ENCODE results near the gene DNAJB2.

Gene DNAJB2

GRCh38 chr2:219291910-219292490 is 12.8 kb downstream of the DNAJB2 start:
- Histone ChIP-seq H3K27ac (ENCODE audit: insufficient read depth in 1 of 2, low read depth in 1 of 2, low read length in 2 of 2, poor library complexity in 1 of 2, severe bottlenecking in 2 of 2) (no peak overlapping the region), H3K27me3 (replicated peaks in 2 of 5; ENCODE audit: control insufficient read depth in 4 of 5, insufficient read depth in 5 of 5, low read length in 4 of 5) (no peaks in the 10 kb centered on the region), H3K9me3 (ENCODE audit: control extremely low read depth in 1 of 5, control insufficient read depth in 4 of 5, insufficient read depth in 2 of 5, low read depth in 1 of 5, low read length in 4 of 5) (no peaks in the 10 kb centered on the region), H3K4me1 (ENCODE audit: control extremely low read depth in 1 of 4, control insufficient read depth in 4 of 4, insufficient read depth in 4 of 4, low read length in 3 of 4) (peaks cover 0 to 14% (median 13%) of the 10 kb centered on the region in 4 experiments), H3K36me3 (ENCODE audit: control insufficient read depth in 4 of 4, insufficient read depth in 4 of 4, low read length in 3 of 4) (no peaks in the 10 kb centered on the region), H3K4me3 (ENCODE audit: control insufficient read depth in 1 of 7, extremely low read depth in 1 of 7, insufficient read depth in 4 of 7, low read depth in 2 of 7, low read length in 6 of 7) (no peak overlapping the region)
- ChIA-PET POLR2A (no interaction called here), CTCF (interaction anchor here (0.7 to 14.8 kb wide), 7 partner anchors 13 to 135 kb away, joined by 3 to 381 read pairs (median 5); partner anchors contain the start of genes DNAJB2 and NHEJ1)
- DNase-seq = no peak
- WGBS (ENCODE audit: insufficient coverage) = 91% methylated on average over 3 of the region's 4 CpGs

DNA sequence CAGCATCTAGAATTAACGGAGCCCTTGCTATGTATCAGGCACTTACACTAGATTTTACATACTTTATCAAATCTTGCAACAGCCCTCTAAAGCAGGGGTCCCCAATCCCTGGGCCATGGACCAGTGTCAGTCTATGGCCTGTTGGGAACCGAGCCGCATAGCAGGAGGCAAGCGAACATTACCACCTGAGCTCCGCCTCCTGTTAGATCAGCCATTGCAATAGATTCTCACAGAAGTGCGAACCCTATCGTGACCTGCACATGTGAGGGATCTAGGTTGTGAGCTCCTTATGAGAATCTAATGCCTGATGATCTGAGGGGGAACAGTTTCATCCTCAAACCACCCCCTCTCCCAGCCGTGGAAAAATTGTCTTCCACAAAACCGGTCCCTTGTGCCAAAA is 13.4 kb downstream of the DNAJB2 start:
- no peak for DNase-seq
- ChIA-PET CTCF (interaction anchor here (0.7 to 14.8 kb wide), 6 partner anchors 14 to 135 kb away, joined by 3 to 381 read pairs (median 16); partner anchors contain the start of genes DNAJB2 and NHEJ1), POLR2A (interaction anchor here (1.2 kb wide), 1 partner anchor 13 kb away, joined by 3 read pairs; the partner anchor contains the start of gene DNAJB2)
- 96% methylated on average over 8 of the region's 9 CpGs for WGBS (ENCODE audit: insufficient coverage)
- H3K27ac ChIP-seq (ENCODE audit: insufficient read depth in 1 of 2, low read depth in 1 of 2, low read length in 2 of 2, poor library complexity in 1 of 2, severe bottlenecking in 2 of 2) = no peak overlapping the region
- H3K27me3 ChIP-seq (replicated peaks in 2 of 5; ENCODE audit: control insufficient read depth in 4 of 5, insufficient read depth in 5 of 5, low read length in 4 of 5) = no peaks in the 10 kb centered on the region
- peaks cover 0 to 14% (median 13%) of the 10 kb centered on the region in 4 experiments for H3K4me1 ChIP-seq (ENCODE audit: control extremely low read depth in 1 of 4, control insufficient read depth in 4 of 4, insufficient read depth in 4 of 4, low read length in 3 of 4)
- no peaks in the 10 kb centered on the region for H3K9me3 ChIP-seq (ENCODE audit: control extremely low read depth in 1 of 5, control insufficient read depth in 4 of 5, insufficient read depth in 2 of 5, low read depth in 1 of 5, low read length in 4 of 5)
- no peak overlapping the region for H3K4me3 ChIP-seq (ENCODE audit: control insufficient read depth in 1 of 7, extremely low read depth in 1 of 7, insufficient read depth in 4 of 7, low read depth in 2 of 7, low read length in 6 of 7)
- no peaks in the 10 kb centered on the region for H3K36me3 ChIP-seq (ENCODE audit: control insufficient read depth in 4 of 4, insufficient read depth in 4 of 4, low read length in 3 of 4)

DNA sequence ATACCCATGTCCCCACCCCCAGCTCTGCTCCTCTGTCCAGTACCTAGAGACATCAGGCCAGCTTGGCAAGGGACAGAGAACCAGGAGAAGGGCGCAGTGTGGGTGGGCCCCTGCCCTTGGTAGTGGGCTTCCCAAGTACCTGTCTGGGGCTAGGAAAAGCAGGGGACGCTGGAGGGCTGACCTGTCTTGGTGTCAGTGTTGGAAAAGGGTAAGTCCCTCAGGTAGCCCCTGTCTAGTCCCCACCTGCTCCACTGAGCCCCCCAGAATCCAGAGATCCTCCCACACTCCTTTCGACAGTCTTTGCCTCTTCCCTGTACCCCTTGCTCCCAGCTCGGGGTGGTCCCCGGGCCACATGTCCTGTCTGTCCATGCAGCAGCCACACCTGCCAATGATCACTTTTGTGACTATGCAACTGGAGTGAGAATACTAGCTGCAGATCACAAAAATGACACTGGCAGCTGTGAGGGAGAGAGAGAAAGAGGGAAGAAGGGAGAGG is 14.6 kb downstream of the DNAJB2 start:
- no peak for DNase-seq
- H3K4me3 ChIP-seq (ENCODE audit: control insufficient read depth in 1 of 7, extremely low read depth in 1 of 7, insufficient read depth in 4 of 7, low read depth in 2 of 7, low read length in 6 of 7) = peak overlapping the region in 1 of 7 experiments; percentile 81
- no peak overlapping the region for H3K27ac ChIP-seq (ENCODE audit: insufficient read depth in 1 of 2, low read depth in 1 of 2, low read length in 2 of 2, poor library complexity in 1 of 2, severe bottlenecking in 2 of 2)
- no peaks in the 10 kb centered on the region for H3K36me3 ChIP-seq (ENCODE audit: control insufficient read depth in 4 of 4, insufficient read depth in 4 of 4, low read length in 3 of 4)
- 97% methylated on average over 3 of the region's 5 CpGs for WGBS (ENCODE audit: insufficient coverage)
- peaks cover 0 to 14% (median 13%) of the 10 kb centered on the region in 4 experiments for H3K4me1 ChIP-seq (ENCODE audit: control extremely low read depth in 1 of 4, control insufficient read depth in 4 of 4, insufficient read depth in 4 of 4, low read length in 3 of 4)
- ChIA-PET CTCF (interaction anchor here (0.7 to 14.8 kb wide), 10 partner anchors 15 to 137 kb away, joined by 3 to 381 read pairs (median 4); partner anchors contain the start of genes DNAJB2 and NHEJ1), POLR2A (interaction anchor here (1.2 to 1.7 kb wide), 2 partner anchors 14 to 15 kb away, joined by 3 to 12 read pairs; partner anchors contain the start of gene DNAJB2)
- H3K27me3 ChIP-seq (replicated peaks in 2 of 5; ENCODE audit: control insufficient read depth in 4 of 5, insufficient read depth in 5 of 5, low read length in 4 of 5) = peaks cover 0 to under 1% (median 0%) of the 10 kb centered on the region in 5 experiments
- H3K9me3 ChIP-seq (ENCODE audit: control extremely low read depth in 1 of 5, control insufficient read depth in 4 of 5, insufficient read depth in 2 of 5, low read depth in 1 of 5, low read length in 4 of 5) = no peaks in the 10 kb centered on the region

- peaks cover 0 to 9% (median 5%) of the 10 kb centered on the region in 5 experiments for H3K27me3 ChIP-seq (replicated peaks in 2 of 5; ENCODE audit: control insufficient read depth in 4 of 5, insufficient read depth in 5 of 5, low read length in 4 of 5)
- WGBS (ENCODE audit: insufficient coverage) = 3% methylated on average over 57 of the region's 67 CpGs
Measured at GRCh38 chr2:219294356-219295351, 15.5 kb downstream of the DNAJB2 start.

GRCh38 chr2:219296142-219296541 is 17.0 kb downstream of the DNAJB2 start:
- H3K36me3 ChIP-seq (ENCODE audit: control insufficient read depth in 4 of 4, insufficient read depth in 4 of 4, low read length in 3 of 4) = no peaks in the 10 kb centered on the region
- H3K4me1 ChIP-seq (ENCODE audit: control extremely low read depth in 1 of 4, control insufficient read depth in 4 of 4, insufficient read depth in 4 of 4, low read length in 3 of 4) = peaks cover 0 to 14% (median 14%) of the 10 kb centered on the region in 4 experiments
- no peaks in the 10 kb centered on the region for H3K9me3 ChIP-seq (ENCODE audit: control extremely low read depth in 1 of 5, control insufficient read depth in 4 of 5, insufficient read depth in 2 of 5, low read depth in 1 of 5, low read length in 4 of 5)
- DNase-seq = no peak
- H3K4me3 ChIP-seq (ENCODE audit: control insufficient read depth in 1 of 7, extremely low read depth in 1 of 7, insufficient read depth in 4 of 7, low read depth in 2 of 7, low read length in 6 of 7) = no peak overlapping the region
- no peak overlapping the region for H3K27ac ChIP-seq (ENCODE audit: insufficient read depth in 1 of 2, low read depth in 1 of 2, low read length in 2 of 2, poor library complexity in 1 of 2, severe bottlenecking in 2 of 2)
- ChIA-PET CTCF (interaction anchor here (1.3 to 14.8 kb wide), 16 partner anchors 18 to 246 kb away, joined by 3 to 381 read pairs (median 5); partner anchors contain the start of genes ANKZF1, ATG9A, CNPPD1 and DNAJB2), POLR2A (no interaction called here)
- H3K27me3 ChIP-seq (replicated peaks in 2 of 5; ENCODE audit: control insufficient read depth in 4 of 5, insufficient read depth in 5 of 5, low read length in 4 of 5) = peaks cover 0 to 24% (median 13%) of the 10 kb centered on the region in 5 experiments
- 93% methylated on average over 14 of the region's 14 CpGs for WGBS (ENCODE audit: insufficient coverage)

More at GRCh38 chr2:219294356-219295351, 15.5 kb downstream of the DNAJB2 start:
- ChIA-PET CTCF (interaction anchor here (0.6 to 14.8 kb wide), 44 partner anchors 10 to 384 kb away, joined by 3 to 381 read pairs (median 4); partner anchors contain the start of genes ABCB6, ANKZF1, ATG9A and CNPPD1), POLR2A (interaction anchor here (0.7 to 1.7 kb wide), 5 partner anchors 15 to 65 kb away, joined by 3 to 12 read pairs (median 3); partner anchors contain the start of genes ANKZF1, ATG9A, DNAJB2 and GLB1L)
- Histone ChIP-seq H3K27ac (ENCODE audit: insufficient read depth in 1 of 2, low read depth in 1 of 2, low read length in 2 of 2, poor library complexity in 1 of 2, severe bottlenecking in 2 of 2) (peak overlapping the region; percentile 46 to 80), H3K4me1 (ENCODE audit: control extremely low read depth in 1 of 4, control insufficient read depth in 4 of 4, insufficient read depth in 4 of 4, low read length in 3 of 4) (peaks cover 0 to 14% (median 14%) of the 10 kb centered on the region in 4 experiments), H3K36me3 (ENCODE audit: control insufficient read depth in 4 of 4, insufficient read depth in 4 of 4, low read length in 3 of 4) (no peaks in the 10 kb centered on the region), H3K9me3 (ENCODE audit: control extremely low read depth in 1 of 5, control insufficient read depth in 4 of 5, insufficient read depth in 2 of 5, low read depth in 1 of 5, low read length in 4 of 5) (no peaks in the 10 kb centered on the region), H3K4me3 (ENCODE audit: control insufficient read depth in 1 of 7, extremely low read depth in 1 of 7, insufficient read depth in 4 of 7, low read depth in 2 of 7, low read length in 6 of 7) (peak overlapping the region; percentile 28 to 81 (median 62))
- peak; percentile 86 to 88 (median 87) for DNase-seq

GRCh38 chr2:219296631-219297391 is 17.6 kb downstream of the DNAJB2 start:
- DNase-seq = no peak
- Histone ChIP-seq H3K27me3 (replicated peaks in 2 of 5; ENCODE audit: control insufficient read depth in 4 of 5, insufficient read depth in 5 of 5, low read length in 4 of 5) (peaks cover 0 to 31% (median 19%) of the 10 kb centered on the region in 5 experiments), H3K27ac (ENCODE audit: insufficient read depth in 1 of 2, low read depth in 1 of 2, low read length in 2 of 2, poor library complexity in 1 of 2, severe bottlenecking in 2 of 2) (no peak overlapping the region), H3K9me3 (ENCODE audit: control extremely low read depth in 1 of 5, control insufficient read depth in 4 of 5, insufficient read depth in 2 of 5, low read depth in 1 of 5, low read length in 4 of 5) (no peaks in the 10 kb centered on the region), H3K4me3 (ENCODE audit: control insufficient read depth in 1 of 7, extremely low read depth in 1 of 7, insufficient read depth in 4 of 7, low read depth in 2 of 7, low read length in 6 of 7) (no peak overlapping the region), H3K4me1 (ENCODE audit: control extremely low read depth in 1 of 4, control insufficient read depth in 4 of 4, insufficient read depth in 4 of 4, low read length in 3 of 4) (peaks cover 0 to 14% (median 14%) of the 10 kb centered on the region in 4 experiments), H3K36me3 (ENCODE audit: control insufficient read depth in 4 of 4, insufficient read depth in 4 of 4, low read length in 3 of 4) (no peaks in the 10 kb centered on the region)
- POLR2A ChIA-PET = no interaction called here
- CTCF ChIA-PET = interaction anchor here (1.2 to 14.8 kb wide), 7 partner anchors 17 to 140 kb away, joined by 3 to 381 read pairs (median 7); partner anchors contain the start of genes ANKZF1, ATG9A, DNAJB2 and NHEJ1
- WGBS (ENCODE audit: insufficient coverage) = 96% methylated on average over 22 of the region's 25 CpGs
